ENCODE measurements around the gene KIF26A.
"Not testable (repeated sequence)": the region's sequence is repeated elsewhere in the genome, so short reads cannot be mapped to it uniquely, and the experiment has no call there.

Gene KIF26A

DNA sequence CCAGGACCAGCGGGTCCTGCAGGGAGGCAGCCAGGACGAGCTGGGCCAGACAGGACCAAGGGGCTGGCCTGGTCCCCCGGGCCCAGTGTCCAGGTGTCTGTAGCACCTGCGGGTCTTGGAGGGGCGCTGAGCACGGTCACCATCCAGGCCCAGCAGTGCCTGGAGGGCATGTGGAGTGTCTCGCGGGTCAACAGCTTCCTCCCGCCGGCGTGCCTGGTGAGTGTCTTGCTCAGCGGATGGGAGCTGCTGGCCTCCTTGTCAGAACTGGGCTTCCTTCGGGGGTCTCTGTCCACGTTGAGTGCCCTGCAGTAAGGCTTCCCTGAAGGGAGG is 13.8 kb downstream of the KIF26A start:
- no peak for DNase-seq (ENCODE audit: low spot score)
- Histone ChIP-seq H3K4me3 (no peak overlapping the region), H3K27ac (no peak overlapping the region)
- TF ChIP-seq, protein P1, sequence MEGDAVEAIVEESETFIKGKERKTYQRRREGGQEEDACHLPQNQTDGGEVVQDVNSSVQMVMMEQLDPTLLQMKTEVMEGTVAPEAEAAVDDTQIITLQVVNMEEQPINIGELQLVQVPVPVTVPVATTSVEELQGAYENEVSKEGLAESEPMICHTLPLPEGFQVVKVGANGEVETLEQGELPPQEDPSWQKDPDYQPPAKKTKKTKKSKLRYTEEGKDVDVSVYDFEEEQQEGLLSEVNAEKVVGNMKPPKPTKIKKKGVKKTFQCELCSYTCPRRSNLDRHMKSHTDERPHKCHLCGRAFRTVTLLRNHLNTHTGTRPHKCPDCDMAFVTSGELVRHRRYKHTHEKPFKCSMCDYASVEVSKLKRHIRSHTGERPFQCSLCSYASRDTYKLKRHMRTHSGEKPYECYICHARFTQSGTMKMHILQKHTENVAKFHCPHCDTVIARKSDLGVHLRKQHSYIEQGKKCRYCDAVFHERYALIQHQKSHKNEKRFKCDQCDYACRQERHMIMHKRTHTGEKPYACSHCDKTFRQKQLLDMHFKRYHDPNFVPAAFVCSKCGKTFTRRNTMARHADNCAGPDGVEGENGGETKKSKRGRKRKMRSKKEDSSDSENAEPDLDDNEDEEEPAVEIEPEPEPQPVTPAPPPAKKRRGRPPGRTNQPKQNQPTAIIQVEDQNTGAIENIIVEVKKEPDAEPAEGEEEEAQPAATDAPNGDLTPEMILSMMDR (IDR thresholded peaks at IDR 0.05): no peak

DNA sequence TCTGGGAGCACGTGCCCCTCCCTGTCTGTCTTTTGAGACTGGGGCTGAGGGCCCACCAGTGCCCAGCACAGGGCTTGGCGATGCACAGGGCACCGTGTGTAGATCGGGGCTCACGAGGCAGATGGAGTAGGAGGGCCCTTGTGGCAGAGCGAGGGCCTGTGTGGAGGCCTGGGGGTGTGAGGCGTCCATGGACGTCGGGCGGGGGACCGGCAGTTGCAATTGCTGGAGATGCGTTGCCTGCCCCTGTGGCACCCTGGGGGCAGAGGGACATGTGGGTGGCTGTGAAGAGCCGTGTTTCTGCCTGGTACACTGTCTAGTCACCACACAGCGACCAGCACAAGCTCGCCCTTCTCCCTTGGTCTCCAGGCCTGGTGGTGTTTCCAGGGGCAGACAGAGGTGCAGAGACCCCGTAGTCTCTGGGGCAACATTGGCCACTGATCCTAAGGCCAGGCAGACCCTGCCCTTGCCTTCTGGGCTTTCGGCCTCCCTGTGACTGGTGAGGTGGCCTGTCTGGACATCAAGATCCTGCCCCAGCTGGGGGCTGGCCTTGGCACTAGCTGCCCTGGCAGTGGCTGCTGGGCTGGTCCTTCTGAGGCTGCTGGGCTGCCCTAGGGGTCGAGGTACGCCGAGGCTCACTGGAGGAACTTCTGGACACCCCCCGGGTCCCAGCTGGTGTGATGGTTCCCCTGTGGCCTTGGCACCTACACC is 14.5 kb downstream of the KIF26A start:
- Histone ChIP-seq H3K4me3 (no peak overlapping the region), H3K27ac (no peak overlapping the region)
- no peak for DNase-seq (ENCODE audit: low spot score)
- TF ChIP-seq, protein P1 (IDR thresholded peaks at IDR 0.05): no peak

DNA sequence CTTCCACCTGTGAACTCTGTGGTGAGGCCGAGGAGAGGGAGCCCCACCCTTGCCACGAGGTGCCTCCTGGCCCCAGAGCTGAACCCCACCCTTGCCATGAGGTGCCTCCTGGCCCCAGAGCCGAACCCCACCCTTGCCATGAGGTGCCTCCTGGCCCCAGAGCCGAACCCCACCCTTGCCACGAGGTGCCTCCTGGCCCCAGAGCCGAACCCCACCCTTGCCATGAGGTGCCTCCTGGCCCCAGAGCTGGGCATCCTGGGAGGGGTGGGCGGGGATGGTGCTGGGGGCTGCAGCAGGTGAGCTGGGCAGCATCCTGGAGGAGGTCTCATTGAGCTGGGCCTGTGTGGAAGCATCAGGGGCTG is 15.0 kb downstream of the KIF26A start:
- not testable (repeated sequence) for H3K27ac ChIP-seq; DNase-seq (ENCODE audit: low spot score)

DNA sequence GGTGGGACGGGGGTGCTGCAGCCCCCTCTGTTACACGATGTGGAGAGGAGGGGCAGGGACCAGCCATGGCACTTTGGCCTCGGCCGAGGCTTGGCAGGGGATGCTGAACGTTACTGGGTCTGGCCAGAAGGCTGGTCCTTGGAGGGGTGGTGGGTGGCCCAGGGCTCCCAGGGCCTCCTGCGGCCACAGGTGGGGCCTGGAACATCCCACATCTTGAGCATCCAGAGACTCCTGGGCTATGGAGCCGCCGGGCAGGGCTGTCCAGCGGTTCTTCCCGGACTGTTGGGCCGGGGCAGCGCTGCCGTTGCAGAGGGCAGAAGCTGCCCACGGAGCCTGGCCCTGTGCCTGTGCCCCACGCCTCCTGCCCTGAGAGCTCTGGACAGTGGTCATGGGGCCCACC is 15.9 kb downstream of the KIF26A start:
- TF ChIP-seq, protein P1 (IDR thresholded peaks at IDR 0.05): no peak
- H3K27ac ChIP-seq: no peak overlapping the region
- DNase-seq (ENCODE audit: low spot score): no peak
- no peak overlapping the region for H3K4me3 ChIP-seq

More for the DNA sequence above, 15.0 kb downstream of the KIF26A start:
- H3K4me3 ChIP-seq: not testable (repeated sequence)

DNA sequence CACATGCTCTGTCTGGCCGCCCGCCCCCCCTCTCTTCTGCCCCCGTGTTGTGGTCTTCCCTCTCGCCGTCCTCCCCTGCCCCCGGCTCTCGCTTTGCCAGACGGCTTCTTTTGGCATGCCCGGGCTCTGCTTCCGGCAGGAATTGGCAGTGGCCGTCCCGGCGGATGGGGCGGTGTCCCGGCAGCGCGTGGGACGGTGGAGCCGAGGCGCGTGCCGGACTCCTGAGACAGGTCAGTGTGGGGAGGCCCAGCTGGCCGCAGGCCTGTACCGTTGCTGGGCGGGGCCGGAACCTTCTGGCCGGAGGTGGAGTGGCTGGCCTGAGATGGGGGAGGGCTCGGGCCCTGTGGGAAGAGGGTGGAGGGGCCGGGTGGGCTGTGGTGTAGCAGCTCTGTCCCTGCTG is 17.1 kb downstream of the KIF26A start:
- TF ChIP-seq, protein P1 (IDR thresholded peaks at IDR 0.05): no peak
- Histone ChIP-seq H3K4me3 (no peak overlapping the region), H3K27ac (no peak overlapping the region)
- DNase-seq (ENCODE audit: low spot score): no peak

DNA sequence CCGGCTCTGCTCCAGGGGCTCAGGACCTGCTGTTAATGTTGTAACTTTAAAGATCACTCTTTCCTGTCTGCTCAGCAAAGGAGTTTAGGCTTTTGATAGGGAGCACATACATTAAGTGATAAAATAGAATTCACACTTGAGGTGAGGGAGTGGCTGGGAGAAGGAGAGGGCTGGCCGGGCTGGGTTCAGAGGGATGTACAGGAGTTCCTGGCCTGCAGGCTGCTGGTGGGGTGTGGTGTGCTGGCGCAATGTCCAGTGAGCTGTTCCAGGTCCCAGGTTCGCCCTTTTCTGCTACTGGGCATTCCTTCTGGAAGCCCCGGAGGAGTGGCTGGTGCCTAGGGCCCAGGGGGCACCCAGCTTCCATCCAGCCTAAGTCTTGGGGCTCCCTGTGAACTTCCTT is 17.8 kb downstream of the KIF26A start:
- TF ChIP-seq, protein P1 (IDR thresholded peaks at IDR 0.05): no peak
- no peak for DNase-seq (ENCODE audit: low spot score)
- no peak overlapping the region for H3K27ac ChIP-seq
- no peak overlapping the region for H3K4me3 ChIP-seq

DNA sequence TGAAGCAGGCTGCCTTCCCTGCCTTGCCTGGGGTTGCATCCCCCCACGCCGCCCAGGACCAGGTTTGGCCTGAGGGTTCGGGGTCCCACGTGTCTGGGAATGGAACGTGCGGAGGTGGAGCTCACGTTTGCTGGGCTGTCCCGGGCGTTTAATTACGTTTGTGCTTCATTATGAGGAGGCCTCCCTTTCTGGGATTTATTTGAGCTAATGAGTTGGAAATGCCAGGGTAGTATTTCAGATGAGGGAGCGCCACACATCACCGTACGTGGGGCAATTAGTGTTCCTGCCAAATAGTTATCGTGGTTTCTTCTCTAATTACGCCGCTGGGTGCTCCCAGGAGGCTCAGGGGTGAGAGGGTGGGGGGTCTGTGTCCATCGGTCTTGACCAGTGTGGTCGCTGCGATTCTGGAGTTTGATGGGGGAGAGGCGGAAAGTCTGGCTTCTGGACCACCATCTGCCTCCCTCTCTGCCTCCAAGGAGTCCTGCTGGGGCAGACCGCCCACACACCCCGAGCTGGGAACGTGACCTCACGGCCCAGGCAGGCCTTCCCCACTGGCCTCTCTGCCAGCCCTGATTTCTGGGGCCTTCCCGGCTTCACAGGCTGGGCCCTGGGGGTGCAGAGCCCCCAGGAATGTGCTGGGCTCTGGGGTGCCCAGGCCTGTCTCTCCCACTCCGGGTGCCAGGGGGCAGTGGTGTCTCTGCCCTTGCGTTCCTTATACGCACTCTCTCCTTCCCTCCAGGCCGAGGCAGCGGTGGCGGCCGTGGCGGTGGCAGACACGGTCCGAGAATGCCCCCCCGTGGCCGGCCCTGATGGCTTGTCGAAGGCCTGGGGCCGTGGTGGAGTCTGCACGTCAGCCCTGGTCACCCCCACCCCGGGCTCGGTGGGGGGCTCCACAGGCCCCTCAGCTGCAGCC is 18.9 kb downstream of the KIF26A start:
- H3K27ac ChIP-seq: no peak overlapping the region
- TF ChIP-seq, protein P1 (IDR thresholded peaks at IDR 0.05): no peak
- no peak for DNase-seq (ENCODE audit: low spot score)
- no peak overlapping the region for H3K4me3 ChIP-seq
